ENCODE data around the gene MIEF2. TPM values are rescaled to one million over a fixed set of nuclear protein-coding genes. Genes with fewer than 3 reads are reported as not detected.

The MIEF2 gene
- total and polyA plus RNA-seq, 12 donors, result 18.9 to 43.4 (median 31.4) TPM

DNA sequence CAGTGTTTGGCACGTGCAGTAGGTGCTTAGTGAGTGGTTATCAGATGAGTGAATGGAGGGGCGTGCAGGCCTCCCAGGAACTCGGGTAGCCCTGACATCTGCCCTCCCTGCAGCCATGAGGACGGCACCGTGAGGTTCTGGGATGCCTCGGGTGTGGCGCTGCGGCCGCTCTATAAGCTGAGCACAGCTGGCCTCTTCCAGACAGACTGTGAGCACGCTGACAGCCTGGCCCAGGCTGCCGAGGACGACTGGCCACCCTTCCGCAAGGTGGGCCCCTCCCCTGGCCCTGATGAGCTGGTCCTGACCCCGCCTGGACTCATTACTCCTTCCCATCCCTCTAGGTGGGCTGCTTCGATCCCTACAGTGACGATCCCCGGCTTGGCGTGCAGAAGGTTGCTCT, 24.0 kb upstream of the MIEF2 start:
- no peak overlapping the region for H3K4me3 ChIP-seq
- no peaks in the 10 kb centered on the region for H3K27me3 ChIP-seq
- H3K4me1 ChIP-seq, result peaks cover 0 to 5% (median 0%) of the 10 kb centered on the region in 9 donors
- no peak for DNase-seq
- ATAC-seq, result no peak
- TF ChIP-seq, protein P1, sequence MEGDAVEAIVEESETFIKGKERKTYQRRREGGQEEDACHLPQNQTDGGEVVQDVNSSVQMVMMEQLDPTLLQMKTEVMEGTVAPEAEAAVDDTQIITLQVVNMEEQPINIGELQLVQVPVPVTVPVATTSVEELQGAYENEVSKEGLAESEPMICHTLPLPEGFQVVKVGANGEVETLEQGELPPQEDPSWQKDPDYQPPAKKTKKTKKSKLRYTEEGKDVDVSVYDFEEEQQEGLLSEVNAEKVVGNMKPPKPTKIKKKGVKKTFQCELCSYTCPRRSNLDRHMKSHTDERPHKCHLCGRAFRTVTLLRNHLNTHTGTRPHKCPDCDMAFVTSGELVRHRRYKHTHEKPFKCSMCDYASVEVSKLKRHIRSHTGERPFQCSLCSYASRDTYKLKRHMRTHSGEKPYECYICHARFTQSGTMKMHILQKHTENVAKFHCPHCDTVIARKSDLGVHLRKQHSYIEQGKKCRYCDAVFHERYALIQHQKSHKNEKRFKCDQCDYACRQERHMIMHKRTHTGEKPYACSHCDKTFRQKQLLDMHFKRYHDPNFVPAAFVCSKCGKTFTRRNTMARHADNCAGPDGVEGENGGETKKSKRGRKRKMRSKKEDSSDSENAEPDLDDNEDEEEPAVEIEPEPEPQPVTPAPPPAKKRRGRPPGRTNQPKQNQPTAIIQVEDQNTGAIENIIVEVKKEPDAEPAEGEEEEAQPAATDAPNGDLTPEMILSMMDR (IDR thresholded peaks at IDR 0.05), result no peak
- no peaks in the 10 kb centered on the region for H3K9me3 ChIP-seq
- intact Hi-C loops (cut with DNase I), result no loop called here
- H3K36me3 ChIP-seq, result peaks cover 0 to 93% (median 4%) of the 10 kb centered on the region in 9 donors
- H3K27ac ChIP-seq, result no peak overlapping the region
- 92 to 93% methylated on average over 18 of the region's 18 CpGs for WGBS, 2 donors

DNA sequence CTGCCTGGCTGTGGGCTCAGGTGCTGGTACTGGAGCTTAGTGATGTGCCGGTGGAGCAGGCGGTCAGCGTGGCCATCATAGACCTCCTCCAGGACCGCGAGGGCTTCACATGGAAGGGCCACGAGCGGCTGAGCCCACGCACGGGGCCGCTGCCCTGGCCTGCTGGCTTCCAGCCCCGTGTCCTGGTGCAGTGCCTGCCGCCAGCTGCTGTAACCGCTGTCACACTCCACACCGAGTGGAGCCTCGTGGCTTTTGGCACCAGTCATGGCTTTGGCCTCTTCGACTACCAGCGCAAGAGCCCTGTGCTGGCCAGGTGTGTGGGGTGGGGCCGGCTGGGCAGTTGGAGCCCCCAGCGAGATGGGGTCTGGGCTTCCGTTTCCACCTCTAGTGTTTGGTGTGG, 23.0 kb upstream of the MIEF2 start:
- Histone ChIP-seq H3K27me3 (no peaks in the 10 kb centered on the region), H3K9me3 (no peaks in the 10 kb centered on the region), H3K4me1 (peaks cover 0 to 5% (median 0%) of the 10 kb centered on the region in 9 donors), H3K4me3 (no peak overlapping the region), H3K27ac (no peak overlapping the region), H3K36me3 (peaks cover 0 to 97% (median 4%) of the 10 kb centered on the region in 9 donors)
- WGBS, 2 donors, result 92% methylated on average over 20 of the region's 20 CpGs
- DNase-seq (no peak), ATAC-seq (no peak)
- TF ChIP-seq, protein P1 (IDR thresholded peaks at IDR 0.05), result no peak
- intact Hi-C loops (cut with DNase I), result no loop called here

DNA sequence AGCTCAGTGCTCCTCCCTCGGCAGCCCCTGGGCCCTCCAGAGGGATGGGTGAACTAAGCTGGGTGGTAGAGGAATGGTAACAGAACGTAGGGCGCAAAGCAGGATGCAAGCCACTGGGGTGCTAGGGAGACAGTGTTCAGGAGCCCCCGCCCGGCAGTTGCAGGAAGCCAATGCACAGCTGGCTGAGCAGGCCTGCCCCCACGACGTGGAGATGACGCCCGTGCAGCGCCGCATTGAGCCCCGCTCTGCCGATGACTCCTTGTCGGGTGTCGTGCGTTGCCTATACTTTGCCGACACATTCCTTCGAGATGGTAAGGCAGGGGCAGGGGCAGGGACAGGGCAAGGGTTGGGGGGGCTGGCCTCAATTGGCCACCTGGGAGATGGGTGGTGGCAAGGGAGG, 22.2 kb upstream of the MIEF2 start:
- peaks cover 0 to 97% (median 4%) of the 10 kb centered on the region in 9 donors for H3K36me3 ChIP-seq
- intact Hi-C loops (cut with DNase I), result no loop called here
- 92 to 94% methylated on average over 18 of the region's 18 CpGs for WGBS, 2 donors

DNA sequence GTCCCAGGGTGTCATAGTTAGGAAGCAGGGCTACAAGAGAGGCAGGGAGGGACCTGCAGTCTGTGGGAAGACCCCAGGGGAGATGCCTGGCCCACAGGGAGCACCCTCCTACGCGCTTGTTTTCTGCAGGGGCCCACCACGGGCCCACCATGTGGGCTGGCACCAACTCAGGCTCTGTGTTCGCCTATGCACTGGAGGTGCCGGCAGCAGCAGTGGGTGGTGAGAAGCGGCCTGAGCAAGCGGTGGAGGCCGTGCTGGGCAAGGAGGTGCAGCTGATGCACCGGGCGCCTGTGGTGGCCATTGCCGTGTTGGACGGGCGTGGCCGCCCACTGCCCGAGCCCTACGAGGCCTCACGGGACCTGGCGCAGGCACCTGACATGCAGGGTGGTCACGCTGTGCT, 20.0 kb upstream of the MIEF2 start:
- peaks cover 0 to 5% (median 0%) of the 10 kb centered on the region in 9 donors for H3K4me1 ChIP-seq
- DNase-seq (no peak), ATAC-seq (no peak)
- H3K9me3 ChIP-seq, result no peaks in the 10 kb centered on the region
- WGBS, 2 donors, result 94 to 96% methylated on average over 19 of the region's 19 CpGs
- no peak overlapping the region for H3K27ac ChIP-seq
- no peaks in the 10 kb centered on the region for H3K27me3 ChIP-seq
- H3K36me3 ChIP-seq, result peaks cover 0 to 97% (median 15%) of the 10 kb centered on the region in 9 donors
- intact Hi-C loops (cut with DNase I), result no loop called here
- TF ChIP-seq, protein P1 (IDR thresholded peaks at IDR 0.05), result no peak
- H3K4me3 ChIP-seq, result no peak overlapping the region

More for the DNA sequence above, 22.2 kb upstream of the MIEF2 start:
- ATAC-seq (no peak), DNase-seq (no peak)
- Histone ChIP-seq H3K4me1 (peaks cover 0 to 5% (median 0%) of the 10 kb centered on the region in 9 donors), H3K27ac (no peak overlapping the region), H3K27me3 (no peaks in the 10 kb centered on the region), H3K4me3 (no peak overlapping the region), H3K9me3 (no peaks in the 10 kb centered on the region)
- TF ChIP-seq, protein P1 (IDR thresholded peaks at IDR 0.05), result no peak

Data from heart right ventricle (tissue), 16 donors.